ENCODE results near the gene MRPL3.

Gene MRPL3

DNA sequence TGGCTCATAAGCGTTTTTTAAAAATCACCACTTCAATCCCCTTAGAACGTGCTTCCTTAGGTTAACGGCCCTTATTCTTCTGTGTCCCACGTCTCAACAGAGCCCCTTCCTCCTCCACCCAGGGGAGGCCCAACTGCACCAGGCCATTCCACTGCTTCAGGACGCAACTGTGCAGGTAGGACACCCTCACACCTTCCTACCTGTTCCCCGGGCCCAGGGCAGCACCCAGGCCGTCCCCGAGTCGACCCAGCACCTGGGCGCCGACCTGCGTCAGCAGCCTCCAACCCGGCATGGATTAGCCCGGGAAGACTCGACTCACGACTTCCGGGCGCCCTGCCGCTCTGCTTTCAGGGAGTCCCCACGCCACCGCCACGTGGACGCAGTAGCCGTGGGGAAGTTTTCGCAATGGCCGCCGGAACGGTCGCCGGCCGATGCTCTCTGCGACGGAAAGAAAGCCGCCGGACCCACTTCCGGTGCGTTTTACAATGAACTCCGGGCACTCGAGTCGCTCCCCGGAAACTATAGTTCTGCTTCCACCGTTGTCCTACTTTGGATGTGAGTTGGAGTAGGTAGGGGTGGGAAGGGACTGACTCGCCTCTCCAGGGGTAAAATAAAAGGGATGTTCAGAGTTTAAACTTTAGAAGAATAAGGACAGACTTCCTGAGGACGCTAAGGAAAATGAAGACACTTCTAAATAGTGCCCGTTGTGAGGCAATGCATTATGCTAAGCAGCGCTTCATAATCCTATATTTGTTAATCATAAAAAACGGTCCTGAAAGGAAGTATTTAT lies at the start of gene MRPL3:
Gene MRPL3 (minus strand): TSS at position 442 of the 790 bp plus-strand sequence. CDS start 150 bp downstream, at position 292.
- peak; percentile 90 for DNase-seq

DNA sequence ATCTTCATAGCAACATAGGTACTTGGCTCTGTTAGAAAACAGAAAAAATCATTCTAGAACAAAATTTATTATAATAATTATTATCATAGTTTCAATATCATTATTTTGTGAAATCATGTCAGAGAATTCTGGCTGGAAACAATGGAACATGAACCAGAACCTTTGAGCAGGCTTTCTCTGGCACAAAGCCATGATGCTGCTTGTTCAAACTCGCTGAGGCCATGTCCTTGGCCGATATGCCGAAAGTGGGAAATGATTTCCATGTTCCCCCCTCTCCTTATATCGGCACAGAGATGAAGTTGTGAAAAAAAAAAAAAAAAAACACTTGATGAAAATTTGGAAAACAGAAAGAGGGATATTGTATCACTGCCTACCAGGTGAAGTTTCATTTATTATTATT lies 49.0 kb upstream of the MRPL3 start:
- no peak for DNase-seq

- no peak for DNase-seq
Observed at GRCh38 chr3:131550562-131551465, 48.0 kb upstream of the MRPL3 start.

GRCh38 chr3:131549340-131549739 lies 46.6 kb upstream of the MRPL3 start:
- DNase-seq, result no peak

GRCh38 chr3:131547585-131547984 lies 44.8 kb upstream of the MRPL3 start:
- no peak for DNase-seq

- DNase-seq, result no peak
Observed at GRCh38 chr3:131546441-131546840, 43.7 kb upstream of the MRPL3 start.

- no peak for DNase-seq
Observed at GRCh38 chr3:131544557-131544956, 41.8 kb upstream of the MRPL3 start.

- peak; percentile 92 for DNase-seq
Observed at GRCh38 chr3:131543714-131544113, 40.9 kb upstream of the MRPL3 start.

- no peak for DNase-seq
Observed at GRCh38 chr3:131541288-131541687, 38.5 kb upstream of the MRPL3 start.

DNA sequence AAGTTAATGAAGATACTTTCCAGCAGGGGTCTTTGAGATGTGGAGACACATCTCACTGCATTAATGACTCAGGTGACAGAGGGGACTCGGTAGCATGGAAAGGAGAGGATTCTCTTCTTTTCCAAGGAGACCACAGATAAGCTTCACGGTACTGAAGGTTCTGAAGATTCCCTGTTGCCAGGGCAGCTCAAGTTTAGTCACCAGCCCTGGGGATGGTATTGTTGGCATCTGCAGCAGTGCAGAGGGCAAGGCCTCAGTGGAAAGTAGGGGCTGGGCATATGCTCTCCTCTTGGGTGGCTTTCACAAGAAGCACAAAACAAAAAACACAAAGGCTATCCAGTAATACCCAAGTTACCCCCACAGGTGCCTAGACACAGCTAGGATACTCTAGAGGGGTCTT lies 38.0 kb upstream of the MRPL3 start:
- no peak for DNase-seq

DNA sequence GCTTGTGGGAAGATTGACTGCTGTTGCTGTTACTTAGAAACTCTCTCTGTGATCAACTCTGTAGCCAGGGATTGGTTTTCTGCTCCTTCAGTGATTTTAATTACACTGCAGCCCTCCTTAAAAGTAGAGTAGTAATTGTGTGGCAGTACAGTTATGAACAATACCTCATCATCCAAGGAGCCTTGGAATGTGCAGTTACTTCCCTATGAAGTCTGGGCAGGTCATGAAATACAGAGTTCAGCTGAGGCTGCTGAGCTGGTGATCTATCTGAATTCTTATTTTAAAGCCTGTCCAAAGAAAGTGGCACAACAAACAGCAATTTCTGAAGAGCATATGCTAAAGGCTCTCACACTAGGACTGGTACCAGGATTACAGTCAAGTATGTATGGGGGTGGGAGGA lies 37.4 kb upstream of the MRPL3 start:
- DNase-seq, result peak; percentile 25

DNA sequence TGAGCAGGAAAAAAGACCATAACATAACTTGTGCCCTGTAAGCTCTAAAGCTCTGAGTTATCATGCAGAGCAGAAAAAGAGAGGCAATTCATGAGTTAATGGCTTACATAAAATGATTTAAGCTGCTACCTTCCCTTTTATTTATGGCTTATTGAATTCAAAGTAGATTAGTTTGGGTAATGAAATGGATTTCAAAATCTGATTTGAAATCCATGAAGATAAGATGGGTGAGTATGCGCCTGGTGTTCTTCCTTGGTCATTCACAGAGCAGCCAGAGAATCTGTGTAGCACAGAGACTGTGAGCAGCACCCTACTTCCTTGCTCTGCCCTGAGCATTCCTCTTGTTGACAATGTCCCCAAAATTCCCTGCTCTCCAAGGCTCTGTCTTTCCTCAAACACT lies 36.2 kb upstream of the MRPL3 start:
- DNase-seq, result no peak

GRCh38 chr3:131537531-131537930 lies 34.8 kb upstream of the MRPL3 start:
- DNase-seq, result no peak

- peak; percentile 66 for DNase-seq
Observed at GRCh38 chr3:131535596-131535995, 32.8 kb upstream of the MRPL3 start.

GRCh38 chr3:131535131-131535530 lies 32.4 kb upstream of the MRPL3 start:
- peak; percentile 44 for DNase-seq

DNA sequence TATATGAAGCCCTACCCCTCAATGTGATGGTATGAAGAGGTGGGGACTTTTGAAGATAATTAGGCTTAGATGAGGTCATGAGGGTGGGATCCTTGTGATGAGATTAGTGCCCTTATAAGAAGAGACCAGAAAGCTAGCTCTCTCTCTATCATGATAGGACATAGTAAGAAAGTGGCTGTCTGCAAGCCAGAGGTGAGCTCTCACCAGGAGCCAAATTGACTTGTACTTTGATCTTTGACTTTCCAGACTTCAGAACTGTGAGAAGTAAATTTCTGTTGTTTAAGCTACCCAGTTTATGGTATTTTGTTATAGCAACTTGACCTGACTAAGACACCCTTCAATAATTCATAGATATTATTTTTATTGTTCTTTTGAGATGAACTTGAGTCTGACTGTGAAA lies 29.9 kb upstream of the MRPL3 start:
- DNase-seq, result no peak

DNA sequence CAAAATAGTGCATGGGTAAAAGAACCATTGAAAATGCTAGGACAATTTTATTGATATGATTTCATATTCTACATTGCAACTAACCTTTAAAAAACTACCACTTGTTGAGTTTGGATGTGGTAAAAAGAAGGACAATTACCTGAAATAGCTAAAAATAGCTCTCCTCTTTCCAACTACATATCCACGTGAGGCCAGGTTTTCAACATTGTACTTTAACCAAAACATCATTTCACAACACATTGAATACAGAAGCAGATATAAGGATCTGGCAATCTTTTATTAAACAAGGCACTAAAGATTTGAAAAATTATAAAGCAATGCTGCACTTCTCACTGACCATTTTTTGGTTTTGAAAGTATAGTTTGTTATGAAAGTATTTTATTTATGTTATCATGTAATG lies 28.1 kb upstream of the MRPL3 start:
- DNase-seq, result no peak

GRCh38 chr3:131530388-131530787 lies 27.6 kb upstream of the MRPL3 start:
- no peak for DNase-seq

DNA sequence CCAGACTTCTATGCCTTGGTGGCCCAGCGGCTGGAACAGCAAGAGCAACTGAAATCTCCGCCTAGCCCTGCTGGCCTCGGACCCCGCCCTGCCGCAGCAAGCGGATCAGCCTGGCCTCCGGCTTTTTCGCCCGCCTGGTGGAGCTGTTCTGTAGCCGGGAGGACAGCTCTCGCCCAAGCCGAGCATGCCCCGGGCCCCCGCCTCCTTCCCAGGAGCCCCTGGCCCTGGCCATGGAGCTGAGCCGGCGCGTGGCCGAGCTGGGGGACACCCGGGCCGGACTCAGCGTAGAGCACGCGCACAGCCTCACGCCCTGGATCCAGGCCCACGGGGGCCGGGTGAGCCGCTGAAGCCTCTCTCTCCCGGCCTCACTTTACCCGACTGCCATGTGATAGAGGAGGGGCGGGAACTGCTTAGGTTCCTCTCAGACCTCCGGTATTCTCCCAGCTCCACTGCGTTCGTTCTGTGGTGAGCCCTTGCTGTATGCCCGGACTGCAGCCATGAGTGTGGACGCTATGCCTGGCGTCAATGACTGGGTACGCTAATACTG lies 24.1 kb upstream of the MRPL3 start:
- peak; percentile 77 for DNase-seq

DNA sequence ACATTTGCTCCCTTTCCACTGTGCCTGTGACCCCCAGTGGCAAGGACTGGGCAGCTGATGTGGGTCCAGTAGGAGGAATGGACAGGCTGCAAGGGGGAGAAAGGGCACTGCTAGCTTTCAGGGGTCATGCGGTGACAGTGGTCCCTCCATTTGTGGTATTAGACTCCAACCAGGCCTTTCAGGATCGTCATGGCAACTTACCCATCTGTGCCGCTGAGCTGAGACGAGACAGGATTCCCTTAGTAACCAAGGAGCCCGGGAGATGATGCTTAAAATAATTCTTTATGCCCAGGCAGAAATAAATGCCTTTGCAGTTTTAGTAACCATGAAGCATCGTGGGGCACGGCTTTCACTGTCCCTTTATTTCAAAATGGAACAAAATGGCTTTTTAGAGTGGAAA lies 15.9 kb upstream of the MRPL3 start:
- DNase-seq, result no peak

DNA sequence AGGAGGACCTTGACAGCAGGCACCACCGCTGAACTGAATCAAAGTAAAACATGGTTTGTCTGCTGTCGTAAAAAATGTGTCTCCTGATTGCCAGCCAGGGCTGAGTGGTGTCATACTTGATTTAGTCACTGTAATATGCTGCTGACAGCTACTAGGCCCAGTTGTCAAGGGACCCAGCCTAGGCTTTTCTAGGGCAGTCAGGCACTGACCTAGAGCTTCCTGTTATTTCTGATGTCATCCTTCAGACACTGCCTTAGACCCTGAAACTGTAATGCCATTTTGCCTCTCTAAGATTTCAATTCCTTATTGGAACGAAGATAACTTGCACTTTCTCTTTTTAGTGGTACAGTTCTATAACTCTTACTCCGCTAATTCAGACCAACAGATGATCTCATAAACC lies 2.6 kb upstream of the MRPL3 start:
- DNase-seq, result no peak

DNA sequence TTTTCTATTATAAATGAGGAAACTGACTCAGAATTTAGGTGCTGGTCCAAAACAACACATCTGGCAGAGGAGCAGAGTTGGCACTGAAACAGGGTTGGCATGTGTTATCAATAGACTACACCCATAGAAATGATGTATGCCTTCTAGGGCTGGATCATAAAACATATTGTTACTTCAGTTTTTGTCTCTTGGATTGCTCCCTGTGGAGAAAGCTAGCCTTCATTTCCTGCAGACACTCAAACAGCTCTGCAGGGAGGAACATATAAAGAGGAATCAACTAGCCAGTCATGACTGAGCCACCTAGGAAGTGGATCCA lies 507 bp upstream of the MRPL3 start:
- peak; percentile 34 for DNase-seq

- DNase-seq, result no peak
Observed at GRCh38 chr3:131501949-131502348, 822 bp downstream of the MRPL3 start.

DNA sequence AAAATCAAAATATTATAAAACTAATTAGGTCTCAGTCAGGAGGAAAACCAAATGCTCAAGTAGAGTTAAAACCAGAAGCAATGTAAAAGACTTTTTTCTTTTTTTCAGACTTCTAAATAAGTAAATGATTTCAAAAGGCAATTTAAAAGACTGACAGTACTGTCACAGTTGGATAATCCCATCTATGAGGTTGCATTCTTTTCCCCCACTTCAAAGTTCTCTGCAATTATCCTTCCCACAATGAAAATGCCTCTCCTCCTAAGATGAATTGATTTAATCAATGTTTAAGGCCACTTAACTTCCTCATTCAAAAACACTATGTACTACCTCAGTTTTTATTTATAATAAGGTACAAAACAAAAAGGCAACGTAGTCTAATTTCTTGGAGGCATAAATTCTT lies 8.1 kb downstream of the MRPL3 start:
- DNase-seq, result no peak

Measured in fibroblast of upper back skin (primary cell).